Nephron progenitor cell (in vitro differentiated cells): ENCODE results near the gene PTAFR.

ENCODE experiments used
- DNase-seq: peaks from one replicate; pipeline ENCODE4 v3.0.0; 2021
- H3K27ac Mint-ChIP-seq: 2 replicates; pipeline ENCODE4 v1.8.0; 2021; ENCODE audit warnings: mild to moderate bottlenecking, moderate library complexity, mixed read lengths
- H3K27me3 Mint-ChIP-seq: 2 replicates; pipeline ENCODE4 v1.8.0; 2021; ENCODE audit warnings: mild to moderate bottlenecking, low read depth, mixed read lengths; ENCODE audit not compliant: poor library complexity
- H3K36me3 Mint-ChIP-seq: 2 replicates; pipeline ENCODE4 v1.8.0; 2021; ENCODE audit warnings: low read depth, mixed read lengths
- H3K4me1 Mint-ChIP-seq: 2 replicates; pipeline ENCODE4 v1.8.0; 2021; ENCODE audit warnings: mixed read lengths
- H3K4me3 Mint-ChIP-seq: 2 replicates; pipeline ENCODE4 v1.8.0; 2021; ENCODE audit warnings: mild to moderate bottlenecking, moderate library complexity, mixed read lengths
- H3K9me3 Mint-ChIP-seq: 2 replicates; pipeline ENCODE4 v1.8.0; 2021; ENCODE audit warnings: mild to moderate bottlenecking, moderate library complexity, mixed read lengths
- CTCF ChIP-seq: fragments of 200-600 bp; sonication (generic); IDR thresholded peaks from 2 replicates; pipeline ENCODE4 v1.5.0; 2021; ENCODE audit warnings: antibody characterized with exemption

Gene PTAFR

GRCh38 chr1:28104866-28105467 lies 71.5 kb downstream of the PTAFR start:
- no peak for TF ChIP-seq CTCF
- DNase-seq, result peak; percentile 19
- no peaks in the 10 kb centered on the region for H3K9me3 Mint-ChIP-seq
- H3K27ac Mint-ChIP-seq, result no peak overlapping the region
- H3K27me3 Mint-ChIP-seq, result no peaks in the 10 kb centered on the region
- peaks cover 13% of the 10 kb centered on the region for H3K4me1 Mint-ChIP-seq
- H3K4me3 Mint-ChIP-seq, result peak overlapping the region; percentile 59
- no peaks in the 10 kb centered on the region for H3K36me3 Mint-ChIP-seq

GRCh38 chr1:28102189-28102588 lies 74.3 kb downstream of the PTAFR start:
- H3K27me3 Mint-ChIP-seq, result peaks cover 2% of the 10 kb centered on the region
- peaks cover 13% of the 10 kb centered on the region for H3K4me1 Mint-ChIP-seq
- no peak overlapping the region for H3K27ac Mint-ChIP-seq
- no peak for TF ChIP-seq CTCF
- DNase-seq, result no peak
- no peak overlapping the region for H3K4me3 Mint-ChIP-seq
- no peaks in the 10 kb centered on the region for H3K9me3 Mint-ChIP-seq
- H3K36me3 Mint-ChIP-seq, result no peaks in the 10 kb centered on the region

- TF ChIP-seq CTCF, result no peak
- Mint-ChIP-seq H3K36me3 (no peaks in the 10 kb centered on the region), H3K27me3 (peaks cover 19% of the 10 kb centered on the region), H3K9me3 (no peaks in the 10 kb centered on the region), H3K27ac (no peak overlapping the region), H3K4me3 (no peak overlapping the region), H3K4me1 (peaks cover under 1% of the 10 kb centered on the region)
- DNase-seq, result no peak
These were observed 77.3 kb downstream of the PTAFR start for GRCh38 chr1:28099050-28099769.
